KBM-7 (cell line): ENCODE measurements around the gene NR4A2.

Experiments used
- DNase-seq: peaks from one replicate; pipeline ENCODE4 v3.0.0-alpha.2; 2015
- in situ Hi-C: fragments of 300-500 bp; cut with MboI; formaldehyde crosslinking; loops from 2 replicates; pipeline ENCODE4 v1.14.3; 2020; ENCODE audit warnings: low sequenced_read_pairs, low pct_unique_long_range_greater_than_20kb, mixed read lengths

Gene NR4A2

DNA sequence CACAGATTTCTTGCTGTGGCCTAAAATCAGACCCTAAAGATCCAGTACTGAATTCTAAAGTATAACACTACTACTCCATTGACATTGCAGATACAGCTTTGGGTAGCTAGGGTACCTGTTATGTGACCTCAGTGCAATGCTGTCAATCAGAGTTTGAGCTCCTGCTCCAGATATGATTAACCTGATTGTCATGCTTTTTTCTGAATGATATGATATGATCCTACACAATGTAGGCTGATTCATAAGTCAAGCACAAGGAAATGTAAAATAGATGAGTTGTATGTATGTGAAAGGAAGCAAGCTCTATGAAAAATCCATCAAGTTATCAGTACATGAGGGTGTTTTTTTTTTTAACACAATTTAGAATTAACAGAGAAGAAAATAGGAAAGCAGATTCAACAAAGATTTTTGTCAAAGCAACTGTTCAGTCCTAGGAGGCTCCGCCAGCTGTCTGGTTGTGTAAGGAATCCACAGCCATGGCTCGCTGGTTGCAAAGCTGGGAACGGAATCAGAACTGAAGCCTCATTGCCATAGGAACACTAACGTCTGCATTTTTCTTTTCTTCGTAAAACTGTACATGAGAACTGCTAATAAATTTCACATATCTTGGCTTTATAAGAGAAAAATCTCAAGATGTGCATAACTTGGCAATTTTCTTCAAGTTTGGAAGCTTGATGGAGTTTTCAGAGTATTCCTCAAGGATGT lies 52.9 kb downstream of the NR4A2 start:
- in situ Hi-C loops: no loop called here

More for the DNA sequence above, 52.9 kb downstream of the NR4A2 start:
- no peak for DNase-seq
